CD14-positive monocyte (primary cell): ENCODE data around the gene MAP2K7. TPM values are rescaled to one million over a fixed set of nuclear protein-coding genes. Genes with fewer than 3 reads are reported as not detected.

Source experiments
- DNase-seq, 3 donors: peaks; one replicate each; pipeline ENCODE4 v3.0.0-alpha.2; 2011 to 2022
- H2AFZ ChIP-seq: 2 replicates; pipeline ENCODE4 v1.6.0; 2012; ENCODE audit warnings: mild to moderate bottlenecking, low read depth, low read length, inconsistent platforms; ENCODE audit not compliant: insufficient read depth, poor library complexity, severe bottlenecking
- H3K27ac ChIP-seq, 2 donors: 1 replicate in 1 of 2; 2 replicates in 1 of 2; pipeline ENCODE4 v1.5.1; 2012 to 2013; ENCODE audit warnings: low read length in 2 of 2, control low read depth in 1 of 2, inconsistent platforms in 1 of 2, low read depth in 1 of 2, mild to moderate bottlenecking in 1 of 2
- H3K27me3 ChIP-seq, 2 donors: one replicate each; pipeline versions ENCODE4 v1.6.0 to v1.6.1; 2011 to 2013; ENCODE audit warnings: low read length in 2 of 2; ENCODE audit not compliant: control insufficient read depth in 2 of 2, insufficient read depth in 2 of 2
- H3K36me3 ChIP-seq, 2 donors: replicated peaks in 1 of 2; 1 replicate in 1 of 2; 2 replicates in 1 of 2; pipeline versions ENCODE4 v1.5.1 to v1.6.1; 2012 to 2013; ENCODE audit warnings: low read length in 2 of 2, control low read depth in 1 of 2, inconsistent platforms in 1 of 2, mild to moderate bottlenecking in 1 of 2; ENCODE audit not compliant: insufficient read depth in 2 of 2, control insufficient read depth in 1 of 2
- H3K4me1 ChIP-seq, 2 donors: 1 replicate in 1 of 2; 2 replicates in 1 of 2; pipeline versions ENCODE4 v1.5.1 to v1.6.1; 2012 to 2013; ENCODE audit warnings: low read length in 2 of 2, control low read depth in 1 of 2, inconsistent platforms in 1 of 2, mild to moderate bottlenecking in 1 of 2, moderate library complexity in 1 of 2; ENCODE audit not compliant: insufficient read depth in 2 of 2, control insufficient read depth in 1 of 2
- H3K4me2 ChIP-seq: replicated peaks from 2 replicates; pipeline ENCODE3; 2012; ENCODE audit warnings: low read length, moderate library complexity, mild to moderate bottlenecking; ENCODE audit not compliant: poor library complexity, severe bottlenecking; ENCODE audit errors: extremely low read depth
- H3K4me3 ChIP-seq, 3 experiments: fragments of 200-600 bp in 1 of 3; sonication (generic) in 1 of 3; replicated peaks in 1 of 3; 1 replicate in 2 of 3; 2 replicates in 1 of 3; pipeline ENCODE4 v1.5.1; 2011 to 2013; ENCODE audit warnings: low read length in 3 of 3, mild to moderate bottlenecking in 3 of 3, control low read depth in 2 of 3, low read depth in 2 of 3, inconsistent platforms in 1 of 3, moderate library complexity in 1 of 3
- H3K79me2 ChIP-seq: 2 replicates; pipeline ENCODE4 v1.6.0; 2012; ENCODE audit warnings: mild to moderate bottlenecking, control low read depth, inconsistent platforms, low read length, moderate library complexity; ENCODE audit not compliant: insufficient read depth
- H3K9ac ChIP-seq: 2 replicates; pipeline ENCODE4 v1.6.0; 2017; ENCODE audit warnings: low read length, mild to moderate bottlenecking; ENCODE audit not compliant: insufficient read depth, poor library complexity, severe bottlenecking
- H3K9me3 ChIP-seq, 2 donors: replicated peaks in 1 of 2; 1 replicate in 1 of 2; 2 replicates in 1 of 2; pipeline versions ENCODE4 v1.5.1 to v1.6.1; 2012 to 2013; ENCODE audit warnings: low read length in 2 of 2, control low read depth in 1 of 2; ENCODE audit not compliant: control insufficient read depth in 1 of 2, insufficient read depth in 1 of 2
- H4K20me1 ChIP-seq: 2 replicates; pipeline ENCODE4 v1.6.0; 2012; ENCODE audit warnings: mild to moderate bottlenecking, low read length, control low read depth, moderate library complexity; ENCODE audit not compliant: insufficient read depth
- H3K27ac Mint-ChIP-seq, 7 donors: one replicate each; pipeline ENCODE4 v1.8.0; 2020; ENCODE audit warnings: mild to moderate bottlenecking in 7 of 7, mixed read lengths in 7 of 7, moderate library complexity in 6 of 7, inconsistent platforms in 2 of 7
- H3K27me3 Mint-ChIP-seq, 3 donors: one replicate each; pipeline ENCODE4 v1.8.0; 2021 to 2022; ENCODE audit warnings: low read depth in 3 of 3, mild to moderate bottlenecking in 3 of 3, mixed read lengths in 3 of 3, moderate library complexity in 3 of 3, inconsistent platforms in 1 of 3
- H3K36me3 Mint-ChIP-seq, 2 donors: one replicate each; pipeline ENCODE4 v1.8.0; 2020; ENCODE audit warnings: mixed read lengths in 2 of 2, inconsistent platforms in 1 of 2, mild to moderate bottlenecking in 1 of 2
- H3K4me1 Mint-ChIP-seq: one replicate; pipeline ENCODE4 v1.8.0; 2020; ENCODE audit warnings: mild to moderate bottlenecking, mixed read lengths
- H3K4me3 Mint-ChIP-seq, 2 donors: one replicate each; pipeline ENCODE4 v1.8.0; 2020; ENCODE audit warnings: mild to moderate bottlenecking in 2 of 2, mixed read lengths in 2 of 2, moderate library complexity in 1 of 2
- H3K9me3 Mint-ChIP-seq, 7 donors: one replicate each; pipeline ENCODE4 v1.8.0; 2020 to 2022; ENCODE audit warnings: mixed read lengths in 7 of 7, mild to moderate bottlenecking in 6 of 7, moderate library complexity in 6 of 7, inconsistent platforms in 2 of 7
- WGBS: methylation state at CpG from one replicate; pipeline ENCODE4 v1.1.5; 2013; ENCODE audit warnings: missing lambda C conversion rate; ENCODE audit not compliant: insufficient coverage; 5-methylcytosine and 5-hydroxymethylcytosine counted together
- intact Hi-C, 2 donors: fragments of 100-400 bp; cut with micrococcal nuclease; formaldehyde crosslinking; loops; one replicate each; pipeline versions ENCODE4 v1.15.0 to v1.15.1; 2023
- polyA plus RNA-seq, 3 donors: library from polyadenylated mRNA; depleted of rRNA in 1 of 3; unstranded in 2 of 3; stranded (reverse) in 1 of 3; fragments of 300-500 nt in 2 of 3; fragments of >200 nt in 1 of 3; fragmentation: Illumina TruSeq in 2 of 3; gene quantifications; 1 replicate in 2 of 3; 2 replicates in 1 of 3; pipeline ENCODE4 v1.2.3, GENCODE V29; 2012 to 2021
- TF ChIP-seq, protein P1 (sequence below): fragments of 200-600 bp; IDR thresholded peaks from one replicate; pipeline ENCODE4 v1.8.0; 2022; ENCODE audit warnings: antibody characterized with exemption, mild to moderate bottlenecking

MAP2K7 gene
- polyA plus RNA-seq, 3 donors, result 0.92 to 39.5 (median 1.5) TPM

DNA sequence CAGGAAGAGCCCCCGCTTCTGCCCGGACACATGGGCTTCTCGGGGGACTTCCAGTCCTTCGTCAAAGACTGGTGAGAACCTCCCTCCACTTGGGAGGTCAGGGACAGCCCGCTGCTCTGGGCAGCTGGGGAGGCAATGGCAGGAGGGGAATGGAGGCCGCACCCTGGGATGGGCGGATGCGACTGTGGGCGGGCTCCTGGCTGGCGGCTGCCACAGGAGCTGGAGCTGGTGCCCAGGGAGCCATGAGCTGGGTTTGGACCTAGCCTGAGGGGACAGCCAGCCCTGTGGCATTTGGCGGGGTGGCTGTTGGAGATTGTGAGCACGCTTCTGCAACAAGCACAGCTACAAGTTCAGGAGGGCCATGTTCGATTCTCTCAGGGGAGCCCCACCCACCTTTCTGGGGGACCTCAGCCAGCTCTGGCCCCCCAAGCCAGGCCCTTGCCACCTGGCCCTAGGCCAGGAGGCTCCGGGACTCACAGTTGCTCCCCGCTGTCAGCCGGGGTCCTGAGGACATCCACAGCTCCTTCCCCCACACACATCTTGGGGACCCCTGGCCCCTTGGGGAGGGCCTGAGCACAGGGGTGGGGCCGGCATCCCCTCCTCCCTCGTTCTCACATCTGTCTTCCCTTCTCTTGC, 7.9 kb downstream of the MAP2K7 start:
- H3K27me3 ChIP-seq, result peaks cover 9 to 22% of the 10 kb centered on the region in 2 donors
- DNase-seq, result no peak
- H3K27ac ChIP-seq, result no peak overlapping the region
- H3K4me2 ChIP-seq, result no peak overlapping the region
- peaks cover 0 to 11% of the 10 kb centered on the region in 2 donors for H3K9me3 ChIP-seq
- peaks cover 29 to 49% of the 10 kb centered on the region in 2 donors for H3K36me3 Mint-ChIP-seq
- peaks cover 8 to 13% of the 10 kb centered on the region in 2 donors for H3K4me1 ChIP-seq
- TF ChIP-seq, protein P1, sequence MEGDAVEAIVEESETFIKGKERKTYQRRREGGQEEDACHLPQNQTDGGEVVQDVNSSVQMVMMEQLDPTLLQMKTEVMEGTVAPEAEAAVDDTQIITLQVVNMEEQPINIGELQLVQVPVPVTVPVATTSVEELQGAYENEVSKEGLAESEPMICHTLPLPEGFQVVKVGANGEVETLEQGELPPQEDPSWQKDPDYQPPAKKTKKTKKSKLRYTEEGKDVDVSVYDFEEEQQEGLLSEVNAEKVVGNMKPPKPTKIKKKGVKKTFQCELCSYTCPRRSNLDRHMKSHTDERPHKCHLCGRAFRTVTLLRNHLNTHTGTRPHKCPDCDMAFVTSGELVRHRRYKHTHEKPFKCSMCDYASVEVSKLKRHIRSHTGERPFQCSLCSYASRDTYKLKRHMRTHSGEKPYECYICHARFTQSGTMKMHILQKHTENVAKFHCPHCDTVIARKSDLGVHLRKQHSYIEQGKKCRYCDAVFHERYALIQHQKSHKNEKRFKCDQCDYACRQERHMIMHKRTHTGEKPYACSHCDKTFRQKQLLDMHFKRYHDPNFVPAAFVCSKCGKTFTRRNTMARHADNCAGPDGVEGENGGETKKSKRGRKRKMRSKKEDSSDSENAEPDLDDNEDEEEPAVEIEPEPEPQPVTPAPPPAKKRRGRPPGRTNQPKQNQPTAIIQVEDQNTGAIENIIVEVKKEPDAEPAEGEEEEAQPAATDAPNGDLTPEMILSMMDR, result no peak
- intact Hi-C loops, result no loop called here
- H3K27me3 Mint-ChIP-seq, result peaks cover 20 to 30% (median 25%) of the 10 kb centered on the region in 3 donors
- no peak overlapping the region for H3K4me3 Mint-ChIP-seq
- no peak overlapping the region for H2AFZ ChIP-seq
- H3K79me2 ChIP-seq, result peaks cover 13% of the 10 kb centered on the region
- peaks cover 10% of the 10 kb centered on the region for H3K4me1 Mint-ChIP-seq
- peak overlapping the region in 1 of 7 donors; percentile 77 for H3K27ac Mint-ChIP-seq
- peaks cover 0 to 9% (median 5%) of the 10 kb centered on the region in 7 donors for H3K9me3 Mint-ChIP-seq
- no peak overlapping the region for H3K9ac ChIP-seq
- H3K36me3 ChIP-seq, result peaks cover 36 to 48% of the 10 kb centered on the region in 2 donors
- 94% methylated on average over 17 of the region's 18 CpGs for WGBS
- no peak overlapping the region for H3K4me3 ChIP-seq
- H4K20me1 ChIP-seq, result peaks cover 70% of the 10 kb centered on the region

DNA sequence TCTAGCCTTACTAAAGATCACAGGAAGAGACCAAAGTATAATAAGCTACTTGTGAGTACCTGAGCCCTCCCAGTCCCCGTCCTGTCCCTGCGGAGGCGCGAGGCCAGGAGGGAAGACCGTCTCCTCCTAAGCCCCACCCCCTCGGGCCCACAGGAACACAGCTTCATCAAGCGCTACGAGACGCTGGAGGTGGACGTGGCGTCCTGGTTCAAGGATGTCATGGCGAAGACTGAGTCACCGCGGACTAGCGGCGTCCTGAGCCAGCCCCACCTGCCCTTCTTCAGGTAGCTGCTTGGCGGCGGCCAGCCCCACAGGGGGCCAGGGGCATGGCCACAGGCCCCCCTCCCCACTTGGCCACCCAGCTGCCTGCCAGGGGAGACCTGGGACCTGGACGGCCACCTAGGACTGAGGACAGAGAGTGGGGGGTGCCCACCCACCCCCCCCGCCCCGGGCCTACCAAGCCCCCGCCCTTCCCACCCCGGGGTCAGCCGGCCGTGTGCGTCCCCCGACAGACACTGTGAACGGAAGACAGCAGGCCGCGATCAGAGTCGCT, 8.5 kb downstream of the MAP2K7 start:
- peaks cover 14% of the 10 kb centered on the region for H3K4me1 Mint-ChIP-seq
- TF ChIP-seq, protein P1, result no peak
- H3K36me3 ChIP-seq, result peaks cover 36 to 45% of the 10 kb centered on the region in 2 donors
- H3K36me3 Mint-ChIP-seq, result peaks cover 28 to 43% of the 10 kb centered on the region in 2 donors
- H3K4me2 ChIP-seq, result no peak overlapping the region
- intact Hi-C loops, result no loop called here
- no peak overlapping the region for H3K27ac ChIP-seq
- no peak overlapping the region for H3K9ac ChIP-seq
- H3K27me3 ChIP-seq, result peaks cover 13 to 26% of the 10 kb centered on the region in 2 donors
- peaks cover 13 to 19% of the 10 kb centered on the region in 2 donors for H3K4me1 ChIP-seq
- H3K4me3 Mint-ChIP-seq, result no peak overlapping the region
- H2AFZ ChIP-seq, result no peak overlapping the region
- peak overlapping the region in 1 of 7 donors; percentile 68 for H3K27ac Mint-ChIP-seq
- peaks cover 25 to 36% (median 30%) of the 10 kb centered on the region in 3 donors for H3K27me3 Mint-ChIP-seq
- H3K9me3 ChIP-seq, result peaks cover 0 to 11% of the 10 kb centered on the region in 2 donors
- H4K20me1 ChIP-seq, result peaks cover 64% of the 10 kb centered on the region
- no peak overlapping the region for H3K4me3 ChIP-seq
- H3K9me3 Mint-ChIP-seq, result peaks cover 0 to 13% (median 5%) of the 10 kb centered on the region in 7 donors
- 97% methylated on average over 24 of the region's 31 CpGs for WGBS
- peaks cover 7% of the 10 kb centered on the region for H3K79me2 ChIP-seq
- DNase-seq, result no peak
